Neutrophil (primary cell): ENCODE results near the gene BTD.
A peak's percentile ranks its signal among the peaks of the same experiment; 100 is the strongest.

Source experiments
- H3K27ac ChIP-seq: fragments of 200-600 bp; sonication (generic); 2 replicates; pipeline ENCODE4 v1.5.1; 2016; ENCODE audit warnings: mild to moderate bottlenecking, moderate library complexity
- H3K27me3 ChIP-seq: fragments of 200-600 bp; sonication (generic); 2 replicates; pipeline ENCODE4 v1.6.0; 2016; ENCODE audit warnings: mild to moderate bottlenecking
- H3K36me3 ChIP-seq: fragments of 200-600 bp; sonication (generic); 2 replicates; pipeline ENCODE4 v1.5.1; 2017
- H3K4me1 ChIP-seq, 2 experiments: fragments of 200-600 bp in 1 of 2; sonication (generic) in 1 of 2; 1 replicate in 1 of 2; 2 replicates in 1 of 2; pipeline versions ENCODE4 v1.5.1 to v1.6.1; 2013 to 2016; ENCODE audit warnings: low read depth in 1 of 2, low read length in 1 of 2, mild to moderate bottlenecking in 1 of 2, moderate library complexity in 1 of 2; ENCODE audit not compliant: control insufficient read depth in 1 of 2, insufficient read depth in 1 of 2
- H3K4me3 ChIP-seq, 2 experiments: fragments of 200-600 bp in 1 of 2; sonication (generic) in 1 of 2; 1 replicate in 1 of 2; 2 replicates in 1 of 2; pipeline ENCODE4 v1.5.1; 2013 to 2016; ENCODE audit warnings: low read depth in 1 of 2, low read length in 1 of 2, mild to moderate bottlenecking in 1 of 2, moderate library complexity in 1 of 2
- H3K9me3 ChIP-seq: fragments of 200-600 bp; sonication (generic); 2 replicates; pipeline ENCODE4 v1.5.1; 2016
- TF ChIP-seq, protein P1 (sequence below): fragments of 200-600 bp; sonication (generic); IDR thresholded peaks from 2 replicates; pipeline ENCODE4 v1.5.1; 2016; ENCODE audit warnings: antibody characterized with exemption

The BTD gene

DNA sequence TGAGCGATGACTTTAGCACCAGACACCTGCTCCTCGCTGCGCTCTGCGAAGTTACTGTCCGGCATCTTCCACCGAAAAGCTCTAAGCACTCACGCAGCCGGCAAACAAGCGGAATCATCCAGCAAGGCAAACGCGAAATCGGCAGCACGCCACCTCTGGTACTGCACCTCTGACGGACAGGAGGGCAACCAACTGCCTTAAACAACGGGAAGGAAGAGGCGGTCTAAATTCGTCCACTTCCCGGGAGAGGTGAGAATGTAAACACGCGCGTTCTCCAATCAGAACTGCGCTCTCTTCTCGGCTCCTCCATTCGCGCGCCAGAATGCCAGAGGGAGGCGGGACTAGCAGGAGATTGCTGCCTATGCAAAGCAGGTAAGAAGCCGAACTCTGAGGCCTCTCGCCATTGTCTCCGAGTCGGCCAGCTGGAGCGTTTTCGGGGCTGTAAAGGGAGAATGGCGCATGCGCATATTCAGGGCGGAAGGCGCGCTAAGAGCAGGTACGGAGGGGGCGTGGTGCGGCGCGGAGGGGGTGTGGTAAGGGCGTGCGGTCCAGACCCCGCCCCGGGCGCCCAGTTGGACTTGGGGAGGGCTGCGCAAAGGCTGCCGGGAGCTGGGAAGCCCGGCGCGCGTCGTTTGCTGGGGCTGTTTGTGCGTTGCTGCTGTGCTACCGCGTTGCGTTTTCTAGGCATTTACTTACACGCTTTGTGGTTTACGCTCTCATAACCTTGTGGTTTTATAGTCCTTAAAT lies at the start of gene BTD, which contains the start of gene HACL1:
BTD (plus strand) TSS at position 347 of the 747 bp plus-strand sequence. CDS start 33,695 bp downstream, outside the sequence.
HACL1 (minus strand) TSS at position 171 of the 747 bp plus-strand sequence; CDS start at position 65, 106 bp downstream.
- TF ChIP-seq, protein P1, sequence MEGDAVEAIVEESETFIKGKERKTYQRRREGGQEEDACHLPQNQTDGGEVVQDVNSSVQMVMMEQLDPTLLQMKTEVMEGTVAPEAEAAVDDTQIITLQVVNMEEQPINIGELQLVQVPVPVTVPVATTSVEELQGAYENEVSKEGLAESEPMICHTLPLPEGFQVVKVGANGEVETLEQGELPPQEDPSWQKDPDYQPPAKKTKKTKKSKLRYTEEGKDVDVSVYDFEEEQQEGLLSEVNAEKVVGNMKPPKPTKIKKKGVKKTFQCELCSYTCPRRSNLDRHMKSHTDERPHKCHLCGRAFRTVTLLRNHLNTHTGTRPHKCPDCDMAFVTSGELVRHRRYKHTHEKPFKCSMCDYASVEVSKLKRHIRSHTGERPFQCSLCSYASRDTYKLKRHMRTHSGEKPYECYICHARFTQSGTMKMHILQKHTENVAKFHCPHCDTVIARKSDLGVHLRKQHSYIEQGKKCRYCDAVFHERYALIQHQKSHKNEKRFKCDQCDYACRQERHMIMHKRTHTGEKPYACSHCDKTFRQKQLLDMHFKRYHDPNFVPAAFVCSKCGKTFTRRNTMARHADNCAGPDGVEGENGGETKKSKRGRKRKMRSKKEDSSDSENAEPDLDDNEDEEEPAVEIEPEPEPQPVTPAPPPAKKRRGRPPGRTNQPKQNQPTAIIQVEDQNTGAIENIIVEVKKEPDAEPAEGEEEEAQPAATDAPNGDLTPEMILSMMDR = peak; percentile 94

DNA sequence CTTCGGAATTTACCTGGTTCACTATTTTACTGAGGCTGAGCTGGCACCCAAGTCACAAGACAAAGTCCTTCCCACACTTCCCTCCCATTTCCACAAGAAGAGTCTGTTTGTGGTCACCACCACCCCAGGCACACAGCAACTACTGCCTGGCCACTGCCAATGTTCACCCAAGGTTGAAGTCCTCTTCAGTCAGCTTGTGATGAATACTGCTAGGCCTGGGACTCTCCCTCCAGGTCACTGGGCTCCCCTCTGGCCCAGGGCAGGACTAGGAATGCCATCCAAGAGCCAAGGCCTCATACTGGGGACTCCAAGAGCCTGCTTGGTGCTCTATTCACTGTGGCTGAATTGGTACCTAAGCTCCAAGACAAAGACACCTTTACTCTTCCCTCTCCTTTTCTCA lies 49.6 kb upstream of the BTD start:
- H3K4me1 ChIP-seq = peaks cover 0 to 2% of the 10 kb centered on the region in 2 experiments
- H3K9me3 ChIP-seq = no peaks in the 10 kb centered on the region
- no peak overlapping the region for H3K4me3 ChIP-seq
- no peaks in the 10 kb centered on the region for H3K27me3 ChIP-seq
- H3K27ac ChIP-seq = no peak overlapping the region
- TF ChIP-seq, protein P1 = no peak
- H3K36me3 ChIP-seq = no peaks in the 10 kb centered on the region

More for the DNA sequence above, at the start of gene BTD, which contains the start of gene HACL1:
- Histone ChIP-seq H3K4me1 (peaks cover 20% of the 10 kb centered on the region in 2 experiments), H3K27me3 (no peaks in the 10 kb centered on the region), H3K9me3 (no peaks in the 10 kb centered on the region), H3K4me3 (peak within 1 kb of the TSS; percentile 82 to 99), H3K36me3 (no peaks in the 10 kb centered on the region), H3K27ac (peak within 1 kb of the TSS; percentile 97)

DNA sequence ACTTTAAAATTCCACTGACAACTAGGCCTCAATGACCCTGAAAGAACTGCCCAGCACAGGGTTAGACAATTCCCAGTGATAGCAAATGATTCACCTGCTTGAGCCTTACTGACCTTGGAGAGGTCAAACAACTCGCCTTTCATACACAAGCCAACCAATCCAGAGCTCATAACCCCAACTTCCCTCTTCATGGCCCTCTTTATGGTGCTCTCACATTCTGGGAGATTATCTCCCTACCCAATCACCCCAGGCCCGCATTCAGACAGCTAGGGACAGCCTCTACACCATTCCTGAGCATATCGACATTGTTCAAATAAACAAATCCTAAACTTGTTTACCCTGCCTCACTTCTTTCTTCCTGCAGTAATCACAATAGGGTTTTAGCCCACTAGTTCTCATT lies 47.8 kb upstream of the BTD start:
- no peaks in the 10 kb centered on the region for H3K36me3 ChIP-seq
- H3K27me3 ChIP-seq = no peaks in the 10 kb centered on the region
- H3K27ac ChIP-seq = no peak overlapping the region
- TF ChIP-seq, protein P1 = no peak
- H3K9me3 ChIP-seq = no peaks in the 10 kb centered on the region
- H3K4me1 ChIP-seq = peaks cover 0 to 8% of the 10 kb centered on the region in 2 experiments
- H3K4me3 ChIP-seq = no peak overlapping the region

GRCh38 chr3:15556512-15556911 lies 45.0 kb upstream of the BTD start:
- no peaks in the 10 kb centered on the region for H3K9me3 ChIP-seq
- H3K36me3 ChIP-seq = peaks cover 15% of the 10 kb centered on the region
- no peak overlapping the region for H3K27ac ChIP-seq
- H3K4me3 ChIP-seq = no peak overlapping the region
- peaks cover 0 to 8% of the 10 kb centered on the region in 2 experiments for H3K4me1 ChIP-seq
- TF ChIP-seq, protein P1 = no peak
- no peaks in the 10 kb centered on the region for H3K27me3 ChIP-seq

DNA sequence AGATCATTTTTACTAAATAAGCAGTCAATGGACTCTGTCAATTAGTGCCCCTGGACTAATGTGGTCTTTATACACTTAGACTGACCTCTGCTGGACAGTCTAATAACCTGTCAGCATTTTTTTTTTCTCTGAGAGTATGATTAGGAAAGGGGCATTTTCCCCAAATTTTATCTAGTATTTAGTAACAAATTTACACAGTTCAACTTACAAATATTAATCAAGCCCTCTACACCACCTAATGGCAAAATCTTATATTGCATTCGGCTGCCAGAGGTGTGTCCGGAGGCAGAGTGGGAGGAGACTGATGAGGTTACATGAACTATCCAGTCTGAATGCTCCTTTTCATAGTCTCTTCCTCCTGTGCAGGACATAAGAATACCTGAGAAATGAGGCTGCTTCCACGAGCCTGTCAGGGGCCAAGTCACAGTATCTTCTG lies 44.0 kb upstream of the BTD start:
- peaks cover 25% of the 10 kb centered on the region for H3K36me3 ChIP-seq
- TF ChIP-seq, protein P1 = peak; percentile 28
- H3K4me3 ChIP-seq = peak overlapping the region in 1 of 2 experiments; percentile 22
- H3K9me3 ChIP-seq = no peaks in the 10 kb centered on the region
- peaks cover 0 to 9% of the 10 kb centered on the region in 2 experiments for H3K4me1 ChIP-seq
- H3K27me3 ChIP-seq = no peaks in the 10 kb centered on the region
- H3K27ac ChIP-seq = no peak overlapping the region
